GM21619 (cell line): Measurements from ENCODE around the gene TTLL3.
"Not testable (repeated sequence)": the region's sequence is repeated elsewhere in the genome, so short reads cannot be mapped to it uniquely, and the experiment has no call there.

Experiments used
- ATAC-seq: cut with Tn5 transposase; IDR thresholded peaks from one replicate; pipeline ENCODE4 v1.9.1; 2021; ENCODE audit not compliant: unreplicated experiment

Gene TTLL3

GRCh38 chr3:9837701-9838582 lies 27.9 kb downstream of the TTLL3 start:
- no peak for ATAC-seq

- ATAC-seq: no peak
Observed at GRCh38 chr3:9838856-9839255, 28.8 kb downstream of the TTLL3 start.

- no peak for ATAC-seq
Observed at GRCh38 chr3:9841015-9841414, 31.0 kb downstream of the TTLL3 start.

- peak; percentile 98 for ATAC-seq
Observed at GRCh38 chr3:9843715-9844438, 33.8 kb downstream of the TTLL3 start, which contains the start of gene RPUSD3. RPUSD3 (minus strand) TSS chr3:9844008; CDS start chr3:9843990, 18 bp downstream.

- ATAC-seq: no peak
Observed at GRCh38 chr3:9846231-9846630, 36.2 kb downstream of the TTLL3 start.

GRCh38 chr3:9846931-9847488 lies 36.9 kb downstream of the TTLL3 start:
- no peak for ATAC-seq

GRCh38 chr3:9847870-9848269 lies 37.8 kb downstream of the TTLL3 start:
- ATAC-seq: not testable (repeated sequence)

GRCh38 chr3:9848860-9849259 lies 38.8 kb downstream of the TTLL3 start:
- ATAC-seq: not testable (repeated sequence)

- not testable (repeated sequence) for ATAC-seq
Observed at GRCh38 chr3:9851383-9851782, 41.3 kb downstream of the TTLL3 start.

- ATAC-seq: not testable (repeated sequence)
Observed at GRCh38 chr3:9851926-9852325, 41.9 kb downstream of the TTLL3 start.

GRCh38 chr3:9852528-9852927 lies 42.5 kb downstream of the TTLL3 start:
- ATAC-seq: no peak

- ATAC-seq: not testable (repeated sequence)
Observed at GRCh38 chr3:9854291-9854940, 44.4 kb downstream of the TTLL3 start.

GRCh38 chr3:9855594-9855993 lies 45.5 kb downstream of the TTLL3 start:
- ATAC-seq: no peak

- ATAC-seq: no peak
Observed at GRCh38 chr3:9859530-9860025, 49.5 kb downstream of the TTLL3 start.

GRCh38 chr3:9861201-9861600 lies 51.1 kb downstream of the TTLL3 start:
- no peak for ATAC-seq

- no peak for ATAC-seq
Observed at GRCh38 chr3:9861626-9862130, 51.6 kb downstream of the TTLL3 start.

GRCh38 chr3:9862391-9863057 lies 52.5 kb downstream of the TTLL3 start:
- ATAC-seq: no peak

- ATAC-seq: no peak
Observed at GRCh38 chr3:9863058-9863772, 53.2 kb downstream of the TTLL3 start.

GRCh38 chr3:9864200-9864927 lies 54.3 kb downstream of the TTLL3 start:
- no peak for ATAC-seq
